Fibroblast of skin of back (primary cell): Measurements from ENCODE around the gene ODC1.

Source experiments
- DNase-seq: peaks from one replicate; pipeline ENCODE4 v3.0.0-alpha.2; 2013

Gene ODC1

GRCh38 chr2:10397878-10398277, 50.2 kb downstream of the ODC1 start:
- no peak for DNase-seq

- no peak for DNase-seq
Observed at GRCh38 chr2:10397297-10397875, 50.7 kb downstream of the ODC1 start.

GRCh38 chr2:10396464-10396863, 51.7 kb downstream of the ODC1 start:
- no peak for DNase-seq

- no peak for DNase-seq
Observed at GRCh38 chr2:10395893-10396292, 52.2 kb downstream of the ODC1 start.

GRCh38 chr2:10393640-10393982, 54.5 kb downstream of the ODC1 start:
- no peak for DNase-seq

- no peak for DNase-seq
Observed at GRCh38 chr2:10392951-10393639, 55.0 kb downstream of the ODC1 start.

- DNase-seq: no peak
Observed at GRCh38 chr2:10392548-10392947, 55.6 kb downstream of the ODC1 start.

GRCh38 chr2:10392100-10392499, 56.0 kb downstream of the ODC1 start:
- no peak for DNase-seq

GRCh38 chr2:10390369-10390801, 57.7 kb downstream of the ODC1 start:
- peak; percentile 47 for DNase-seq
